Measurements from ENCODE around the gene BMP7.

BMP7 gene

GRCh38 chr20:57183457-57184009, 82.9 kb downstream of the BMP7 start:
- Histone ChIP-seq H3K4me3 (ENCODE audit: low read depth in 1 of 2, low read length in 1 of 2) (no peak overlapping the region), H3K27me3 (peaks cover 26% of the 10 kb centered on the region), H3K4me1 (ENCODE audit: control insufficient read depth in 1 of 2, insufficient read depth in 1 of 2, low read depth in 1 of 2, low read length in 1 of 2) (no peaks in the 10 kb centered on the region), H3K36me3 (no peaks in the 10 kb centered on the region), H3K27ac (no peak overlapping the region), H3K9me3 (no peaks in the 10 kb centered on the region)
- TF ChIP-seq CTCF (IDR thresholded peaks at IDR 0.05), result no peak

- Histone ChIP-seq H3K9me3 (no peaks in the 10 kb centered on the region), H3K4me3 (ENCODE audit: low read depth in 1 of 2, low read length in 1 of 2) (no peak overlapping the region), H3K4me1 (ENCODE audit: control insufficient read depth in 1 of 2, insufficient read depth in 1 of 2, low read depth in 1 of 2, low read length in 1 of 2) (no peaks in the 10 kb centered on the region), H3K36me3 (no peaks in the 10 kb centered on the region), H3K27me3 (peaks cover 28% of the 10 kb centered on the region), H3K27ac (no peak overlapping the region)
- no peak for TF ChIP-seq CTCF (IDR thresholded peaks at IDR 0.05)
Measured at GRCh38 chr20:57181639-57182038, 84.8 kb downstream of the BMP7 start.

GRCh38 chr20:57180954-57181353, 85.5 kb downstream of the BMP7 start:
- no peak overlapping the region for H3K27ac ChIP-seq
- no peaks in the 10 kb centered on the region for H3K36me3 ChIP-seq
- peaks cover 28% of the 10 kb centered on the region for H3K27me3 ChIP-seq
- H3K4me1 ChIP-seq (ENCODE audit: control insufficient read depth in 1 of 2, insufficient read depth in 1 of 2, low read depth in 1 of 2, low read length in 1 of 2), result no peaks in the 10 kb centered on the region
- no peak overlapping the region for H3K4me3 ChIP-seq (ENCODE audit: low read depth in 1 of 2, low read length in 1 of 2)
- TF ChIP-seq CTCF (IDR thresholded peaks at IDR 0.05), result no peak
- H3K9me3 ChIP-seq, result no peaks in the 10 kb centered on the region

GRCh38 chr20:57180387-57180786, 86.1 kb downstream of the BMP7 start:
- Histone ChIP-seq H3K27ac (no peak overlapping the region), H3K4me1 (ENCODE audit: control insufficient read depth in 1 of 2, insufficient read depth in 1 of 2, low read depth in 1 of 2, low read length in 1 of 2) (no peaks in the 10 kb centered on the region), H3K36me3 (no peaks in the 10 kb centered on the region), H3K27me3 (peaks cover 28% of the 10 kb centered on the region), H3K9me3 (no peaks in the 10 kb centered on the region), H3K4me3 (ENCODE audit: low read depth in 1 of 2, low read length in 1 of 2) (no peak overlapping the region)
- no peak for TF ChIP-seq CTCF (IDR thresholded peaks at IDR 0.05)

GRCh38 chr20:57179265-57179664, 87.2 kb downstream of the BMP7 start:
- H3K4me1 ChIP-seq (ENCODE audit: control insufficient read depth in 1 of 2, insufficient read depth in 1 of 2, low read depth in 1 of 2, low read length in 1 of 2), result no peaks in the 10 kb centered on the region
- H3K27me3 ChIP-seq, result peaks cover 28% of the 10 kb centered on the region
- no peak for TF ChIP-seq CTCF (IDR thresholded peaks at IDR 0.05)

More at GRCh38 chr20:57179265-57179664, 87.2 kb downstream of the BMP7 start:
- Histone ChIP-seq H3K9me3 (no peaks in the 10 kb centered on the region), H3K27ac (no peak overlapping the region), H3K36me3 (no peaks in the 10 kb centered on the region), H3K4me3 (ENCODE audit: low read depth in 1 of 2, low read length in 1 of 2) (no peak overlapping the region)

Measured in neutrophil (primary cell).